SK-MEL-5 (cell line): ENCODE results near the gene PCDH9. TPM values are rescaled to one million over a fixed set of nuclear protein-coding genes. Genes with fewer than 3 reads are reported as not detected.

Experiments
- DNase-seq: peaks from one replicate; pipeline ENCODE4 v3.0.0-alpha.2; 2016; ENCODE audit warnings: low read depth, low spot score
- in situ Hi-C: cut with HindIII; loops from 2 replicates; pipeline ENCODE4 v1.10.0; 2016; ENCODE audit warnings: low sequenced_read_pairs, high pct_unique_total_duplicates, low pct_unique_long_range_greater_than_20kb
- total RNA-seq: library from RNA; depleted of rRNA; stranded (reverse); fragments of >200 nt; shearing (Covaris generic); gene quantifications from 2 replicates; pipeline ENCODE4 v1.2.3, GENCODE V29; 2014

The PCDH9 gene
- total RNA-seq, 1 experiment from 2014 or later = 1.4 TPM

- DNase-seq = no peak
- in situ Hi-C loops = no loop called here
Observed at GRCh38 chr13:66557357-66557756, 672.8 kb downstream of the PCDH9 start.

- in situ Hi-C loops = no loop called here
- DNase-seq = no peak
Observed at GRCh38 chr13:66556306-66556705, 673.8 kb downstream of the PCDH9 start.

- DNase-seq = no peak
- in situ Hi-C loops = no loop called here
Observed at GRCh38 chr13:66553391-66553790, 676.7 kb downstream of the PCDH9 start.

GRCh38 chr13:66551128-66551527 is 679.0 kb downstream of the PCDH9 start:
- in situ Hi-C loops = no loop called here
- no peak for DNase-seq

GRCh38 chr13:66547685-66548084 is 682.5 kb downstream of the PCDH9 start:
- no peak for DNase-seq
- in situ Hi-C loops = no loop called here

- in situ Hi-C loops = no loop called here
- DNase-seq = no peak
Observed at GRCh38 chr13:66546534-66547379, 683.4 kb downstream of the PCDH9 start.

- peak; percentile 42 for DNase-seq
- in situ Hi-C loops = no loop called here
Observed at GRCh38 chr13:66543780-66544179, 686.4 kb downstream of the PCDH9 start.

GRCh38 chr13:66537417-66537816 is 692.7 kb downstream of the PCDH9 start:
- DNase-seq = no peak
- in situ Hi-C loops = no loop called here

- DNase-seq = no peak
- in situ Hi-C loops = no loop called here
Observed at GRCh38 chr13:66536746-66537145, 693.4 kb downstream of the PCDH9 start.

GRCh38 chr13:66534561-66534960 is 695.6 kb downstream of the PCDH9 start:
- in situ Hi-C loops = no loop called here

GRCh38 chr13:66532845-66533244 is 697.3 kb downstream of the PCDH9 start:
- in situ Hi-C loops = no loop called here
- DNase-seq = no peak

More at GRCh38 chr13:66534561-66534960, 695.6 kb downstream of the PCDH9 start:
- no peak for DNase-seq

- in situ Hi-C loops = no loop called here
- DNase-seq = no peak
Observed at GRCh38 chr13:66532146-66532545, 698.0 kb downstream of the PCDH9 start.

GRCh38 chr13:66530686-66531085 is 699.5 kb downstream of the PCDH9 start:
- in situ Hi-C loops = no loop called here
- DNase-seq = no peak

GRCh38 chr13:66530158-66530557 is 700.0 kb downstream of the PCDH9 start:
- in situ Hi-C loops = no loop called here
- no peak for DNase-seq

GRCh38 chr13:66528944-66529576 is 701.1 kb downstream of the PCDH9 start:
- DNase-seq = no peak
- in situ Hi-C loops = no loop called here

GRCh38 chr13:66528180-66528579 is 702.0 kb downstream of the PCDH9 start:
- DNase-seq = no peak
- in situ Hi-C loops = no loop called here

GRCh38 chr13:66520511-66521355 is 709.4 kb downstream of the PCDH9 start:
- in situ Hi-C loops = no loop called here

GRCh38 chr13:66519259-66519658 is 710.9 kb downstream of the PCDH9 start:
- DNase-seq = no peak
- in situ Hi-C loops = no loop called here

More at GRCh38 chr13:66520511-66521355, 709.4 kb downstream of the PCDH9 start:
- peak; percentile 91 for DNase-seq
